Measurements from ENCODE around the gene MEGF8.

MEGF8 gene

DNA sequence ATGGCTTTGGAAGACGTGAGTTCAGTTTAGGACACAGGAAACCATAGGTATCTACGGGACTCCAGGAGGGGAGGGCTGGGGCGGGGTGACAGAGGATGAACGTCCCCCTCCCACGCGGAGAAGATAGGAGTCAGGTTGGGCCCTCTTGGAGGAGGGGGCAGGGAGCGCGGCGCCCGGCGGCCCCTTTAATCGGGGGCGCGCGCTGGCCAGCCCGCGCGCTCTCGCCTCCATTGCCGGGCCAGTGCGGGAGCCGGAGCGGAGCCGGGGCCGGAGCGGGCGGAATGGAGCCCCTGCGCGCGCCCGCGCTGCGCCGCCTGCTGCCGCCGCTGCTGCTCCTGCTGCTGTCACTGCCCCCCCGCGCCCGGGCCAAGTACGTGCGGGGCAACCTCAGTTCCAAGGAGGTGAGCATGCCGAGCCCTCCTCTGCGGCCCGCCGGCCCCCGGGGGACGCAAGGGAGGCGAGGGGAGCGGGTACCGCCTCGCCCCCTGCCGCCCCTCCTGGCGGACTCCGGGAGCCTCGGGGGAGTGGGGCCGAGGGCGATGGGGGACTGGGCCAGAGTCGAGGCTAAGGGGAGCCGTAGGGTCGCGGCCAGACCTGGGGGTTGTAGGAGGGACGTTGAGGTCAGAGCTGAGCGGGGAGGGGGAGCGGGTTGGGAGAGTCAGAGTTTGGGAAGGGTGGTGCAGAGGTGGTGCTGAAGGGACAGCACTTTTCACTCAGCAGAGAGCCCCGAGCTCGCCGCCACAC lies 12.2 kb upstream of the MEGF8 start, which contains the start of gene TMEM145:
Gene TMEM145 (plus strand): TSS at position 214 of the 744 bp plus-strand sequence. CDS start 68 bp downstream, at position 282.
- H3K9me2 ChIP-seq (replicated peaks; ENCODE audit: insufficient read depth, low read length): no peaks in the 10 kb centered on the region
- H3K4me3 ChIP-seq (ENCODE audit: insufficient read depth, low read length, poor library complexity, severe bottlenecking): peak within 1 kb of the TSS; percentile 29
- H2AFZ ChIP-seq (ENCODE audit: low read depth, low read length, severe bottlenecking): no peak within 1 kb of the TSS
- no peaks in the 10 kb centered on the region for H3K79me2 ChIP-seq (ENCODE audit: insufficient read depth, low read length)
- H3K27ac ChIP-seq (ENCODE audit: low read depth, low read length): no peak within 1 kb of the TSS
- H3K9ac ChIP-seq (ENCODE audit: low read length): peak within 1 kb of the TSS; percentile 45; the same call in 1 of the 2 replicates
- peak within 1 kb of the TSS; percentile 50 for H3K4me2 ChIP-seq (ENCODE audit: low read depth, low read length, poor library complexity, severe bottlenecking)
- H3F3A ChIP-seq (ENCODE audit: insufficient read depth): no peaks in the 10 kb centered on the region
- TF ChIP-seq EZH2phosphoT487 (conservative IDR thresholded peaks at IDR 0.05; ENCODE audit: low read length): no peak
- TF ChIP-seq, protein P1, sequence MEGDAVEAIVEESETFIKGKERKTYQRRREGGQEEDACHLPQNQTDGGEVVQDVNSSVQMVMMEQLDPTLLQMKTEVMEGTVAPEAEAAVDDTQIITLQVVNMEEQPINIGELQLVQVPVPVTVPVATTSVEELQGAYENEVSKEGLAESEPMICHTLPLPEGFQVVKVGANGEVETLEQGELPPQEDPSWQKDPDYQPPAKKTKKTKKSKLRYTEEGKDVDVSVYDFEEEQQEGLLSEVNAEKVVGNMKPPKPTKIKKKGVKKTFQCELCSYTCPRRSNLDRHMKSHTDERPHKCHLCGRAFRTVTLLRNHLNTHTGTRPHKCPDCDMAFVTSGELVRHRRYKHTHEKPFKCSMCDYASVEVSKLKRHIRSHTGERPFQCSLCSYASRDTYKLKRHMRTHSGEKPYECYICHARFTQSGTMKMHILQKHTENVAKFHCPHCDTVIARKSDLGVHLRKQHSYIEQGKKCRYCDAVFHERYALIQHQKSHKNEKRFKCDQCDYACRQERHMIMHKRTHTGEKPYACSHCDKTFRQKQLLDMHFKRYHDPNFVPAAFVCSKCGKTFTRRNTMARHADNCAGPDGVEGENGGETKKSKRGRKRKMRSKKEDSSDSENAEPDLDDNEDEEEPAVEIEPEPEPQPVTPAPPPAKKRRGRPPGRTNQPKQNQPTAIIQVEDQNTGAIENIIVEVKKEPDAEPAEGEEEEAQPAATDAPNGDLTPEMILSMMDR (IDR thresholded peaks at IDR 0.05; ENCODE audit: insufficient read depth, low read length, poor library complexity, severe bottlenecking): no peak
- no peaks in the 10 kb centered on the region for H3K27me3 ChIP-seq (ENCODE audit: low read length)
- no peaks in the 10 kb centered on the region for H4K20me1 ChIP-seq (ENCODE audit: low read depth, low read length)
- H3K36me3 ChIP-seq (ENCODE audit: low read length): no peaks in the 10 kb centered on the region
- H3K9me3 ChIP-seq (ENCODE audit: insufficient read depth, low read length): no peaks in the 10 kb centered on the region

DNA sequence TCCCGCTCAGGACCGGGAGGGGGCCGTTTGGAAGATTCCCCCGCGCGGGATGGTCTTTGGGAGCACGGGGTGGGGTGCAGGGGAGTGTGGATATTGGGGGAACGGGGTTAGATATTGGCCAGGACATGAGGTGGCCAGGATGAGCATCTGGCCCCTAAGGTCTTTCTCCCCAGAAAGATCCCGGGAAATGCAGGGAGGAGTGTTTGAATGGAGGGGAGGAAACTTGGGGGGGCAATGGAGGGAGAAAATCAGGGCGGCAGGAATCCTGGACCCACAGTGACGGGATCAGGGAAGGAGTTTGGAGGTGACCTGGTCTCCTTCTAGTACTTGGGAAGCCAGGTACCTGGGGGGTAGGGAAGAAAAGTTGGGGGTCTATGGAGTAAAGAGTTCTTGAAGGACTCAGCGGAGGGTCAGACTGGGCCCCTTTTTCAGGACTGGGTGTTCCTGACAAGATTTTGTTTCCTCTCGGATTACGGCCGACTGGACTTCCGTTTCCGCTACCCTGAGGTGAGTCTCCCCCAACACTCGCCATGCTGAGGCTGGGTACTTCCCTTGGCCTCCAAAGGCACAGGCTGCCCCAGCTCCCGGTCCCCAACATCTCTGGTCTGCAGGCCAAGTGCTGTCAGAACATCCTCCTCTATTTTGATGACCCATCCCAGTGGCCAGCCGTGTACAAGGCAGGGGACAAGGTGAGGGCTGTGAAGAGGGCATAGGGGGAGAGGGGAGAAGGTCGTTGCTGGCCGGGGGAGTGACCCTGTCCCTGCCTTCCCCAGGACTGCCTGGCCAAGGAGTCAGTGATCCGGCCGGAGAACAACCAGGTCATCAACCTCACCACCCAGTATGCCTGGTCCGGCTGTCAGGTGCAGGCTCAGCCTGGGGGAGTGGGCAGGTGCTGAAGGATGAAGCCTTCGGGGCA lies 11.3 kb upstream of the MEGF8 start:
- Histone ChIP-seq H3K9me2 (replicated peaks; ENCODE audit: insufficient read depth, low read length) (no peaks in the 10 kb centered on the region), H3K9me3 (ENCODE audit: insufficient read depth, low read length) (no peaks in the 10 kb centered on the region), H3K9ac (ENCODE audit: low read length) (peak overlapping the region; percentile 45; the same call in 1 of the 2 replicates), H3K36me3 (ENCODE audit: low read length) (no peaks in the 10 kb centered on the region), H3K27ac (ENCODE audit: low read depth, low read length) (no peak overlapping the region), H3K27me3 (ENCODE audit: low read length) (no peaks in the 10 kb centered on the region), H3K4me3 (ENCODE audit: insufficient read depth, low read length, poor library complexity, severe bottlenecking) (no peak overlapping the region), H2AFZ (ENCODE audit: low read depth, low read length, severe bottlenecking) (no peak overlapping the region), H3F3A (ENCODE audit: insufficient read depth) (no peaks in the 10 kb centered on the region), H4K20me1 (ENCODE audit: low read depth, low read length) (no peaks in the 10 kb centered on the region), H3K79me2 (ENCODE audit: insufficient read depth, low read length) (no peaks in the 10 kb centered on the region), H3K4me2 (ENCODE audit: low read depth, low read length, poor library complexity, severe bottlenecking) (peak overlapping the region; percentile 50)
- TF ChIP-seq, protein P1 (IDR thresholded peaks at IDR 0.05; ENCODE audit: insufficient read depth, low read length, poor library complexity, severe bottlenecking): no peak
- TF ChIP-seq EZH2phosphoT487 (conservative IDR thresholded peaks at IDR 0.05; ENCODE audit: low read length): no peak

DNA sequence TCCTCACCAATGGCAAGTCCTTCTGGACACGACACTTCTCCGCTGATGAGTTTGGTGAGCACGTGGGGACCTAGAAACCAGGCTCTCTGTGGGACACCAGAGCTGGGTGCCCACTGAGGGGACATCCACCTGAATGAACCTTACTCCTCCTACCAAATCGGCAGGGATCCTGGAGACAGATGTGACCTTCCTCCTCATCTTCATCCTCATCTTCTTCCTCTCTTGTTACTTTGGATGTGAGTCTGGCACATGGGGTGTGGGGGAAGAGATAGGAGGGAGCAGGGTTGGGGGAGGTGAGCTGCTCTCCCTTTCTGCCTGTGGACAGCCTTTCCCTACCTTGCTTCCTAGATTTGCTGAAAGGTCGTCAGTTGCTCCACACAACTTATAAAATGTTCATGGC lies 10.4 kb upstream of the MEGF8 start:
- Histone ChIP-seq H3K4me2 (ENCODE audit: low read depth, low read length, poor library complexity, severe bottlenecking) (no peak overlapping the region), H2AFZ (ENCODE audit: low read depth, low read length, severe bottlenecking) (no peak overlapping the region), H4K20me1 (ENCODE audit: low read depth, low read length) (no peaks in the 10 kb centered on the region), H3K9ac (ENCODE audit: low read length) (no peak overlapping the region), H3K9me2 (replicated peaks; ENCODE audit: insufficient read depth, low read length) (no peaks in the 10 kb centered on the region), H3K9me3 (ENCODE audit: insufficient read depth, low read length) (no peaks in the 10 kb centered on the region), H3F3A (ENCODE audit: insufficient read depth) (no peaks in the 10 kb centered on the region), H3K79me2 (ENCODE audit: insufficient read depth, low read length) (no peaks in the 10 kb centered on the region), H3K27ac (ENCODE audit: low read depth, low read length) (no peak overlapping the region), H3K27me3 (ENCODE audit: low read length) (no peaks in the 10 kb centered on the region), H3K36me3 (ENCODE audit: low read length) (no peaks in the 10 kb centered on the region), H3K4me3 (ENCODE audit: insufficient read depth, low read length, poor library complexity, severe bottlenecking) (no peak overlapping the region)
- TF ChIP-seq EZH2phosphoT487 (conservative IDR thresholded peaks at IDR 0.05; ENCODE audit: low read length): no peak
- TF ChIP-seq, protein P1 (IDR thresholded peaks at IDR 0.05; ENCODE audit: insufficient read depth, low read length, poor library complexity, severe bottlenecking): no peak
